Measurements from ENCODE around the gene AFDN.

DNA sequence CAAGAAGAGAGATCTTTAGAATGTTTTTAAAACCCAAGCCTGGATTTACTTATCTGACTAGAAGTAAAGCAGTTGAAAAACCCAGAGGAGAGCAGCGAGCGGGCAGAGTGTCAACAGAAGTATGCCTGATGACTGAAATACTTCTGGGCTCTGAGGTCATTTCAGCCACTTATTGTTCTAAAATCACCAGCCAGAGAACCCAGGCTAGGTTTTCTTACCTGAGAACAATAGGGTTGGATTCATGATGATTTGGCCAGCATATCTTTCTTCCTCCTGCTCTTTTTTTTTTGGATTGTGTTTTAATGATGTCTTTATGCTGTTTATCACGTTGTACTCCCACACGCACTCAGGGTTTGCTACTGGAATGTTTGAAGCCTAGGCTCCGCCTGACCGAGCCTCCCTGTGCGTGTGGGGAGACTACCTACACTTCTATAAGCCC, 107.7 kb downstream of the AFDN start:
- TF ChIP-seq CTCF (IDR thresholded peaks at IDR 0.05) (no peak), EP300 (IDR thresholded peaks at IDR 0.05) (no peak), POLR2A (IDR thresholded peaks at IDR 0.05) (no peak)
